NOMO-1 treated with DMSO at 0.1 percent for 48 hours (cell line): Measurements from ENCODE around the gene STAP2.

ENCODE experiments used
- DNase-seq: peaks from one replicate; lab custom pipeline; 2025; ENCODE audit not compliant: unreplicated experiment; lab: John Stamatoyannopoulos, UW

Gene STAP2

DNA sequence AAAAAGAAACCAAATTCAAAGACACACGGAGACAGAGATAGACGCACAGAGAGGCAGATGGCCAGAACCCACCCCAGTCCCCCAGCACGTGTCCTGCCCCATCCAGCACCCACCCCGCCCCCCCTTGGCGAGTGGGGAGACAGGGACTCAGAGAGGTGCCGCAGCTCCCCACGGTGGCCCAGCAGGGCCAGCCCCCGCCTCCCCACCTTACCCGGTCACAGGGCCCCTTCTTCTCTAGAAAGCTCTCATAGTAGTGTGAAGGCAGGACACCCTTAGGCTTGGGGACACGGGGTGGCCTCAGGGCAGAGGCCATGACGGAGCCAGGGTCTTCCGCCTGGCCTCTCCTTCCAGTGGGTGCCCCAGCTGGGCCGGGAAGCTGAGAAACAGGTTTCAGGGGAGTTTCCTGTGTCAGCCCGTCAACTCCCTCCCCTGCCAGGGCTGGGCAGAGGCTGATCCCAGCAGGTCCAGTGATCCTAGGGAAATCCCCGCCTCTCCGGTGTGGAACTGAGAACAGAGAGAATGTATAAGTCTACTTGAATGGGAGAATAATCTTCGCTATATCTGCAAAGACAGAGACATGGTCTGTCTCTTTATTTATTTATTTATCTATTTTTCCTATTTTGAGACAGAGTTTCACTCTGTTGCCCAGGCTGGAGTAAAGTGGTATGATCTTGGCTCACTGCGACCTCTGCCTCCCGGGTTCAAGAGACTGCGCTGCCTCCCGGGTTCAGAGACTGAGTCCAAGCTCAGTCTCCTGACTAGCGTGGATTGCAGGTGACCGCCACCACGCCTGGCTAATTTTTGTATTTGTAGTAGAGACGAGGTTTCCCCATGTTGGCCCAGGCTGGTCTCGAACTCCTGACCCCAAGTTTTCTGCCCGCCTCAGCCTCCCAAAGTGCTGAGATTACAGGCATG, at the start of gene STAP2:
STAP2 (minus strand) TSS at position 387 of the 915 bp plus-strand sequence; CDS start at position 313, 74 bp downstream.
- no peak for DNase-seq

DNA sequence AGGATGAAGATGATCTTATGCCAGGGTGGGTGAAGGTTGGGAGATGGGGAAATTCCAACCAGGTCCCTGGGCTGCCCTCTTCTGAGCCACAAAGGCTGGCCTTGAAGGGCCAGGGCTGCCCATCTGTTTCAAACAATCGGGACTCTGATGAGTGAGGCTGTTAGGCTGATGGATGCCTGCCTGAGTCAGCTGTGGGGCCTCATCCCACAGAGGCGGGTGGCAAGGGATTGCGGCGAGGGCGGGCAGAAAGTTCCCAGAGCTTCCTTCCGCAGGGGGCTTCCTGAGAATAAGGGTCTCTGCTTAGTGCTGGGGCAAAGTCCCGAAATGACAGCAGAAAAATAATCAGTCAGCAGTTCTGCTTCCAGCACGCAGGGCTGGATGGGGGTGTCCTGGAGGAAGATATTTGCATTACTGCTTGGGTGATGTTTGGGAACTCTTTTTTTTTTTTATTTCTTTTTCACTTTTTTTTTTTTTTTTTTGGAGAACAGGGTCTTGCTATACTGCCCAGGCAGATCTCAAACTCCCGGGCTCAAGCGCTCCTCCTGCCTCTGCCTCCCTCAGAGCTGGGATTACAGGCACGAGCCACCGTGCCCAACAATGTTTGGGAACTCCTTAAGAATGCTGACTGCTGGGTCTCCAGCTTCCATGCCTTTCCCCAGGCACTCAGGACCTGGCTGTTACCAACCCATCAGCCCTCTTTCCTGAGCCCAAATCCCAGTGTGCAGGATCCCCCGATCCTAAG, 47.6 kb upstream of the STAP2 start:
- no peak for DNase-seq

DNA sequence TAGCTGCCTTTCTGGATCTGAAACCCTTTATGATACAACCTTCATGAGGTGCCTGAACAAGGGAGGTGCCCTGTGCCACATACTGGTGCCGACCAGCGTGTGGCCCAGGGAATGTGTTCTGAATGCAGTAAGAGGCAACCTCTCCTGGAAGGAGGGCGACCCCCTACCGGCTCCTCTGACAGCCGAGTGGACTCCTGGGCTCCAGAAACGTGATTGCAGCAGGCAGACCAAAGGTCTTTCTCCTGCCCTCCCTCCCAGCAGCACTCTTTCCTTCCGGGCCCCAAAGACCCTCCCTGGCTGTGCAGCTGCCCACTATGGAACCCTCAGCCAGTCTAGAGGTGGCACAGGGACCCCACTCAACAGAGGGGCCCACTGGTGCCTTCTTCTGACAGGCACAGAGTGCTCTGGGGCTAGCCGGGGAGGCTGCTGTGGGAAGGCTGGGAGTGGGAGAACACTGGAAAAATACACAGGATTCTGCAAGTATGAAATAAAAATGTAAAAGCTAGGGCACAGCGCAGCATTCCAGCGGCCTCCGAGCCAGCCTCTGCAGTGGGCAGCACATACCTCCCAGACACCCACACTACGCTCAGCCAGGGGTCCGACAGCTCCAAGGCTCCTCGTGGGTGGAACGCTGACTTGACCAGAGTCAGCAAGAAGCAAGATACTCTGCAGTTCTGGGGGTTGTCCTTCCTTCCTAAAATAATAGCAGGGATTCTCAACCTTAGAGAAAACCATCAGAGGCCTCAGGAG, 46.8 kb upstream of the STAP2 start:
- DNase-seq: no peak

DNA sequence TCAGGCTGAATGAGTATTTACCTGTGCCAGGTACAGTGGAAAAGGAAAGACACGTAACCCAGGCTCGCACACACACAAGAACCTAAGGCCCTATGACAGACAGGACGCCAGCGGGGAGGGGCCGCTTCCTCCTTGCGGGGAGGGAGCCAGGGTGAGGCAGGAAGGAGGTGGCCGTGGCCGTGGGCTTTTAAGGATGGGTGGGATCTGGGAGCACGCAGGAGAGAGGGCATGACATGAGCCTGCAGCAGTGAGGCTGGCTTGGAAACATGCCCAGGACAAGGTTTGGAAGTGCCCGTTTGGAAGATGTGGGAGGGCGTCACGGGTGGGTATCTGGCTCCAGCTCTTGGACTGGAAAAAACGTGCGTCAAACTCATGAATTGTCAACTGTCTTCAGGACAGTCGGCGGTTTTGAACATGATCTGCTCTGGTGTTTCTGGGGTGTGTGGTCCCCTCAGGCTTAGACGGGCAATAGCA, 41.7 kb upstream of the STAP2 start:
- DNase-seq: no peak

- DNase-seq: no peak
Measured at GRCh38 chr19:4379383-4380253, 41.0 kb upstream of the STAP2 start.

- DNase-seq: no peak
Measured at GRCh38 chr19:4378886-4379285, 40.3 kb upstream of the STAP2 start.

DNA sequence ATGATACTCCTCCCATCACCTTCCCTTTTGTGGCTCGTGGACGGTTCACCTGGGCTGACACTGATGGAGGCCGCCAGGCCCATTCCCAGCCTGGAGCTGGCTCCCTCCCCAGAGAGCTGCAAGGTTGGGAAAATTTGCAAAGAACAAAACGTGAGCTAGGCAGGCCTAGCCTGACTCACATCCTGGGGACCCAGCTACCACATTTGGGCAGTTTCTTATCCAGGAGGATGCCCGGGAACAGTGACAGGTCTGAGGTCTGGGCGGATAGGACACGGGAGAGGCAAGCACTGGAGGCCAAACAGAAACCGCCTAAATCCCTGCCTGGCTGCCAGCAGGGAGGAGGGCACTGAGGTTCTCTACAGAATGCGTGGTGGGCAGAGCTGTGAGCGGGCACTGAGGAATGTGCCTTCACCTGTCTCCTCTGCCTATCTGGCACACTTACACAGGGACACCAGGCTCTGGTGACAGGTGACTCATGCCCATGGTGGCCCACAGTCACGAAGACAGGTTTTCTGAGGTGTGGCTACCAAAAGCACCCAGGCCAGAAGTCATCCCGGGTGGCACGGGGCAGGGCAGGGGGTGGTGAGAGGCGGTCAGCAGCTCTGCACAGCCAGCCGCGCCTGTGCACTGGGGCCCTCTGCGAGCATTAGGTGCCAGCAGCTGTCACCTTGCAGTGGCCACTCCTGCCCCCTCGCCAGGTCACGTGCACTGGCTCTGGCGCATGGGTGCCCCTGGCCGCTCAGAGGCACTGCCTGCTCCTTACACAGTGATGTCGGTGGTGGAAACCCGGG, 38.6 kb upstream of the STAP2 start:
- no peak for DNase-seq

DNA sequence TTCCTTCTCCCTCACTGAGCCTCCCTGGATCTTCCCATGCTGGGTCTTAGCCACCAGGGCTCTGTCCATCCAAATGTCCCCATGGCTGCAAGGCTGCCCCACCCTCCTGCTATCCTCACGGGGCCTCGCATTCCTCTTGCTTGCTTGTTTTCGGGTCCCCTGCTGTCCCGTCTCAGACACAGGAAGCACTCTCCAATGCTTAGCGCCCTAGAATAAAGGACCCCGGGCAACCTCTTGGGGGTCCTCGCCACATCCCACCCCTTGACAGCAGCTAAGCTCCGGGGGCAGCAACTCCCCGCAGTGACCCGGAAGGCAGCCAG, 38.0 kb upstream of the STAP2 start:
- DNase-seq: no peak

DNA sequence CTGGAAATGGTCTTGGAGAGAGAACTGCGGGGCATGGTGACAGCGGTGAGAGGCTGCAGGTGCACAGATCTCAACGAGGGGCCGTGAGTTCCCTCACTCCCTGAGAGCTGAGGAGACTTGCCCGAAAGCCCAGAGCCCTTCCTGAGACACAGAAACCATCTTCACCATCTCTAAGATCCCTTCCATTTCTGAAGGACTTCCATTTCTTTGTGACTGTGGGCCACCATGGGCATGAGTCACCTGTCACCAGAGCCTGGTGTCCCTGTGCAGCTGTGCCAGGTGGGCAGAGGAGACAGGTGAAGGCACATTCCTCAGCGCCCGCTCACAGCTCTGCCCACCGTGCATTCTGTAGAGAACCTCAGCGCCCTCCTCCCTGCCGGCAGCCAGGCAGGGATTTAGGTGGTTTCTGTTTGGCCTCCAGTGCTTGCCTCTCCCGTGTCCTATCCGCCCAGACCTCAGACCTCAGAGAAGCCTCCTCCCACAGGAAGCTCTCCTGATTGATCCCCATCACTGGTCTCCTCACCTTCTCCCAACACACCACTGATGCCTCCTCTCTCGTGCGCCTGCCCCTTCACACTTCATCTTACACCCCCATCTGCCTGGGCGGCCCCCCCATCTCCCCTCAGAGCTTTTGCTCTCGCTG, 37.5 kb upstream of the STAP2 start:
- no peak for DNase-seq

DNA sequence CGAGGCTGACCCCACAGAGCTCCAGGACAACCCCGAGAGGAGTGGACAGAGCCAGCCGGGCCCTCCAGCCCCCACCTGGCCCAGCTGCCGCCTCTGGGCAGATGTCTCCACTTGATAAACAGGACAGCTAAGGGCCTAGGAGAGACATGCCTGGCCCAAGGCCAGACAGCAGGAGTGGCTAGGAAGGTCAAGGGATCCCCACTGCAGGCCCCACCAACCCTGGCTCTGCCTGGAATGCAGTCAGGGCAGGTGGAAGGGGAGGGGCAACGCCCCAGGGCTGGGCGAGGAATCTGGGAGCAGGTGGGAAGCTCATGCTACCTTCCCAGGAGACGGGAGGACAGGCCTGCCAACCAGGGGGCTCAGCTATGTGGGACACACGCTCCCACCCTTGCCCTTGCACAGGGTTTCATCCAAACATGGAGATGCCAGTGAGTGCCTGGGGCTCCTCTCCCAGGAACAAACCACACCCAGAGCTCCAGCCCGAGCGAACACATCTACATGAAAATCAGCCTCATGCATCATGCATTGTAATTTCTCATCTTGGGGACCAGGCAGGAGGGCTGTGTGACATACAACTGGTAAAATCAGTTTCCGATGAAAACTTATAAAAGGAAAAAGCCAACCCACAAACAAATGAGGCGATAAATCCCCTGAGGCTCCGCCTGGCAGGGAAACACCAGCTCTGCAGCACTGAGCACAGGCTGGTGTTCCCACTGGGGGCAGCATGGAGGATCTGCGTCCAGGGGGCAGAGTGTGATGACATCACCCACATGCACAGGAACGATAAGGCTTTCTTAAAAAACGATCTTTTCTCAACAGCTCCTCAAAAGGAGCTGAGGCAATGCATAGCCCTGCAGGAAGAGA, 36.8 kb upstream of the STAP2 start:
- peak; percentile 42 for DNase-seq

- DNase-seq: peak; percentile 38
Measured at GRCh38 chr19:4374498-4375163, 36.0 kb upstream of the STAP2 start.

GRCh38 chr19:4373601-4374497, 35.2 kb upstream of the STAP2 start:
- peak; percentile 26 for DNase-seq

GRCh38 chr19:4373013-4373367, 34.4 kb upstream of the STAP2 start:
- DNase-seq: no peak

DNA sequence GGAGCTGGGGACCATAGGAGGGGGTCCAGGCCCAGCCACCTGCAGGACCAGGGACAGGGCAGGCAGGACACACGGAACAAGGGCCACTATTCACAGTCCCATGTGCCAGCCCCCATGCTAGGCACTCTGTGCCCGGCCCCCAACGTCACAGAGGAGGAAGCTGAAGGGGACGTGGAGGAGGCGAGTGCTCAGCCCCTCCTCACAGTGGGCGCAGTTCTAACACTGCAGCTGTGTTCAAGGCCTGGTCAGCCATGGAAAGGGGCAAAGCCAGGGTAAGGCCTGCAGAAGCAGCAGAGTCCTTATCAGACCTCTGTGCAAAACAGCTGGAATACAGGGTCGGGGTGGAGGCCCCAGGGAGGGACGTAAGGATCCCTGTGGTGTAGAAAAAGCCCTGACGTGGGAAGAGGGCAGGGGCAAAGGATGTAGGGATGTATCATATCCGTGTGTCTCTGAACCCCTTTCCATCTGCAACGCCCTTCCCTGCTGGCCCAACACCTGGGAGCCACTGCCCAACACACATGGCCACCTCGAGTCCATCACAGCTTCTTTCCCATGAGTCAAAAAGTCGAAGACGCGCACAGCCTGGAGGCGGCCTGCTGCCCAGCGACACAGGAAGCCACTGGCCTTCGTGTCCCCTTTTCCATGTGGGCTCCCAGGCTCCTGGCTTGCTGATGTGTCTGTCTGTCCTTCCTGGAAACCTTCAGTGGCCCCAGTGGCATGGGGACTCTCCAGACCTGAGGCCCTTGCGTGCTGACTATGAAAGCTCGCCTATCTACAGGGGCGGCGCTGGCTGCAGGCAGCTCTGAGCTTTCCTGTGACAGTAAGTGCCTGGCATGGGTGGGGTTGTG, 33.8 kb upstream of the STAP2 start:
- DNase-seq: no peak

DNA sequence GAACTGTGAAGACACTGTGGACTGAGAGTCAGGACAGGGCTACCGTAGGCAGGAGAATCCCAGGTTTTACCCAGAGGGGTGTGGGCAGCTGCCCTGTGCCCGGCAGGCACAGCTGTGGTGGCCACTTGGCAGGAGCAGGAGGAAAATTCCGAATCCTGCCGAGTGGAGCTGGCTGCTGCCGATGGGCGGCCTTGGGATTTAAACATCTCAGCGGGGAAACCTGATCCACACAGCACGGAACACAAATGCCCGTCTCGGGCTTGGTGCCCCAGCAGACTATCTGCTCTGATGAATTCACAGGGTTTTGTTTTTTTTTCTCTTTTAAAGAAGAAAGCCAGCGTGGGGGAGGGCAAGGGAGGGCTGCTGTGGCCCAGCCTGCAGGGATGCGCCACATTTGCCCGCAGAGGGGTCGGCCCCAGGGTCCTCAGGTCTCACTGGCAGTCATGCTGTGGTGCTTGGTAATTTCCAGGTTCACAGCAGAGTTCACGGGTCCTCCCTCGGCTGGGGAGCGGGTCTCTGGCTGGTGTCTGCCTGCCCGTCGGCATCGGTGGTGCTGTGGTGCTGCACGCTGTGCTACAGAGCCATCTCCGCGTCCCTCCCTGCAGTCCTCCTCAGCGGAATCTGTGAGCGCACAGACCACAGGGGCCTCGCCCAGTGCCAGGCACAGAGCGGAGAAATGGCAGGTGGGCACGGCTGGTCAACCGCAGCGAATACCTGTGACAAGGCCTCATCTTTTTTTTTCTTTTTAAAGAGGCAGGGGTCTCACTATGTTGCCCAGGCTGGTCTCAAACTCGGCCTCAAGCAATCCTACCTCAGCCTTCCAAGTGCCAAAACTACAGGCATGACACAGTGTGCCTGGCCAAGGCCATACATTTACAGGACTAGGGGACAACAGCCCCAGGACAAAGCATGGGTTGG, 32.9 kb upstream of the STAP2 start:
- DNase-seq: no peak
